Measurements from ENCODE around the gene CYGB.

GRCh38 chr17:76537288-76537577 is 276 bp downstream of the CYGB start:
- no peak for TF ChIP-seq POLR2AphosphoS5 (IDR thresholded peaks at IDR 0.05)
- TF ChIP-seq CTCF (IDR thresholded peaks at IDR 0.05): no peak
- no peak for TF ChIP-seq POLR2A (IDR thresholded peaks at IDR 0.05)
